Progenitor cell of endocrine pancreas (in vitro differentiated cells): ENCODE results near the gene SNX3. TPM values are rescaled to one million over a fixed set of nuclear protein-coding genes. Genes with fewer than 3 reads are reported as not detected.

Experiments used
- DNase-seq: peaks from one replicate; pipeline ENCODE4 v3.0.0; 2021; ENCODE audit warnings: low spot score; ENCODE audit not compliant: unreplicated experiment
- H3K27ac Mint-ChIP-seq: 2 replicates; pipeline ENCODE4 v1.8.0; 2021; ENCODE audit warnings: mild to moderate bottlenecking, moderate library complexity, mixed read lengths
- H3K27me3 Mint-ChIP-seq: 2 replicates; pipeline ENCODE4 v1.8.0; 2021; ENCODE audit warnings: mixed read lengths
- H3K36me3 Mint-ChIP-seq: 2 replicates; pipeline ENCODE4 v1.8.0; 2022; ENCODE audit warnings: mixed read lengths; ENCODE audit not compliant: insufficient read depth
- H3K4me1 Mint-ChIP-seq: 2 replicates; pipeline ENCODE4 v1.8.0; 2021; ENCODE audit warnings: low read depth, mixed read lengths
- H3K4me3 Mint-ChIP-seq: 2 replicates; pipeline ENCODE4 v1.8.0; 2021; ENCODE audit warnings: low read depth, mild to moderate bottlenecking, moderate library complexity, mixed read lengths
- H3K9me3 Mint-ChIP-seq: 2 replicates; pipeline ENCODE4 v1.8.0; 2021; ENCODE audit warnings: low read depth, mixed read lengths
- CTCF ChIP-seq: fragments of 200-600 bp; sonication (generic); IDR thresholded peaks from one replicate; pipeline ENCODE4 v1.5.0; 2021; ENCODE audit warnings: antibody characterized with exemption, mild to moderate bottlenecking; ENCODE audit not compliant: unreplicated experiment
- total RNA-seq: library from RNA; stranded (reverse); gene quantifications from 2 replicates; pipeline ENCODE4 v1.2.1, GENCODE V29; 2021

SNX3 gene
- total RNA-seq, 1 donor from 2014 or later, result 95.5 TPM

- TF ChIP-seq CTCF, result no peak
- H3K4me1 Mint-ChIP-seq, result peaks cover 16% of the 10 kb centered on the region
- DNase-seq, result no peak
- peaks cover 20% of the 10 kb centered on the region for H3K36me3 Mint-ChIP-seq
- H3K27me3 Mint-ChIP-seq, result no peaks in the 10 kb centered on the region
- H3K4me3 Mint-ChIP-seq, result no peak overlapping the region
- peaks cover 1% of the 10 kb centered on the region for H3K9me3 Mint-ChIP-seq
- no peak overlapping the region for H3K27ac Mint-ChIP-seq
These were observed 24.0 kb downstream of the SNX3 start for GRCh38 chr6:108236791-108237190.

- no peak overlapping the region for H3K4me3 Mint-ChIP-seq
- no peaks in the 10 kb centered on the region for H3K9me3 Mint-ChIP-seq
- H3K27ac Mint-ChIP-seq, result no peak overlapping the region
- no peak for DNase-seq
- TF ChIP-seq CTCF, result no peak
- peaks cover 11% of the 10 kb centered on the region for H3K36me3 Mint-ChIP-seq
- peaks cover 5% of the 10 kb centered on the region for H3K4me1 Mint-ChIP-seq
- H3K27me3 Mint-ChIP-seq, result no peaks in the 10 kb centered on the region
These were observed 25.7 kb downstream of the SNX3 start for GRCh38 chr6:108235127-108235526.

GRCh38 chr6:108228416-108228815 is 32.4 kb downstream of the SNX3 start:
- no peak overlapping the region for H3K27ac Mint-ChIP-seq
- H3K36me3 Mint-ChIP-seq, result peaks cover 4% of the 10 kb centered on the region
- no peaks in the 10 kb centered on the region for H3K4me1 Mint-ChIP-seq
- H3K9me3 Mint-ChIP-seq, result no peaks in the 10 kb centered on the region
- H3K27me3 Mint-ChIP-seq, result no peaks in the 10 kb centered on the region
- TF ChIP-seq CTCF, result no peak
- DNase-seq, result no peak
- no peak overlapping the region for H3K4me3 Mint-ChIP-seq

GRCh38 chr6:108227290-108227689 is 33.5 kb downstream of the SNX3 start:
- no peak for DNase-seq
- no peak overlapping the region for H3K4me3 Mint-ChIP-seq
- no peak for TF ChIP-seq CTCF
- no peaks in the 10 kb centered on the region for H3K4me1 Mint-ChIP-seq
- no peaks in the 10 kb centered on the region for H3K9me3 Mint-ChIP-seq
- no peaks in the 10 kb centered on the region for H3K27me3 Mint-ChIP-seq
- H3K36me3 Mint-ChIP-seq, result peaks cover 5% of the 10 kb centered on the region
- H3K27ac Mint-ChIP-seq, result no peak overlapping the region

DNA sequence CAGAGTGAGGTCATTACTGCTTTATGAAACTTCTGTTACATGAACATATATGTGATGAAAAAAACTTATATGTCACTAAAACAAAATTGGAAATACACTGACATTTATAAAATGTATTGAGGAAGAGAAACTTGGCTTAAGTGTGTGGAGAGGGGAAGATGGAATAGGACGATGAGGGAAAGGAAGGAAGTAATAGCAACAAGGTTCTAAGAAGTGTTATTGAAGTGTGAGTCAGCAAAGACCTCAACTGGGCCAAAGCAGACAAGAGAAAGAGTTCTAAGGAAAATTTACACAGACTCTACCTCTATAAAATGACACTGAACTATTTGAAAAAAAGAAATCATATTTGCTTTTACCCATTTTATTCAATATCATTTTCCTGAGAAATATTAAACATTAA is 38.3 kb downstream of the SNX3 start:
- TF ChIP-seq CTCF, result no peak
- H3K27ac Mint-ChIP-seq, result peak overlapping the region; percentile 16
- H3K4me3 Mint-ChIP-seq, result no peak overlapping the region
- no peaks in the 10 kb centered on the region for H3K4me1 Mint-ChIP-seq
- peaks cover 23% of the 10 kb centered on the region for H3K36me3 Mint-ChIP-seq
- H3K27me3 Mint-ChIP-seq, result no peaks in the 10 kb centered on the region
- H3K9me3 Mint-ChIP-seq, result no peaks in the 10 kb centered on the region
- no peak for DNase-seq
